GM08714 (cell line): ENCODE results near the gene IZUMO2.
"Not testable (repeated sequence)": the region's sequence is repeated elsewhere in the genome, so short reads cannot be mapped to it uniquely, and the experiment has no call there.

Source experiments
- H3K4me3 ChIP-seq: fragments of 200-500 bp; sonication (Bioruptor generic); 2 replicates; pipeline ENCODE4 v1.5.1; 2014; ENCODE audit warnings: mild to moderate bottlenecking, low read length, inconsistent platforms
- ZNF274 ChIP-seq: IDR thresholded peaks from 2 replicates; pipeline ENCODE4 v1.6.1; 2012; ENCODE audit warnings: mild to moderate bottlenecking, low read depth, low read length

IZUMO2 gene

DNA sequence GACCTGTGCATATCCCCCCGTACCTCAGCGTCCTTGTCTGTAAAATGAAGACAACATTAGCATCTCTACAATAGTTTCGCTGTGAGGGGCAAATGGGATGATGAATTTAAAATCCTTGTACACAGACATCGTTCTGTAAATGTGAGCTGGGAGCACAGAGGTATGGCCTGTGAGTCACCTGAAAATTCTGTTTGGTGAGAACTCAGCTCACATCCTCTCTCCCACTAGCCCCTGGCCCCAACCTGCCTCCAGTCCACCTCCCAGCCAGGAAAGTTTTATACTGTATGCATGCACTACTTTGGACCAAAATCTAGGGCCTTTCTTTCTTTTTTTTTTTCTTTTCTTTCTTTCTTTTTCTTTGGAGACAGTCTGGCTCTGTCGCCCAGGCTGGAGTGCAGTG, 8.7 kb upstream of the IZUMO2 start:
- no peak for TF ChIP-seq ZNF274
- no peak overlapping the region for H3K4me3 ChIP-seq

DNA sequence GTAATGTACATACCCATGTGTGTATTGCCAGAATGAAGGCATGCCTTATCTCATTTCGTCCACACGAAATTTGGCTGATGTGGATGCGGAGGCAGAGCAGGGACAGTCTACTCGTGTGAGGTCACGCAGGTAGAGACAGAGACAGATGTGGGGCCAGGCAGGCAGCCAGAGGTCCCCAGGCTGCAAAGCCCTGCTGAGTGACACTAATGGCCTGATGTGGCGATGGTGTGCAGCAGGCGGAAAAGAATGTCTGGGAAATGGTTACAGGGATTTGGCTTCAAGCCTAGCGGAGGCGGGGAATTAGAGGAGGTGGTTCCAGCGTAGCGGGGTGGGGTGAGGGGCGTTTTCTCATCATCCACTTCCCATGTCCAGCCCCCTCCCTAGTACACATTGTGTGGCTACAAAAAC, 4.2 kb upstream of the IZUMO2 start:
- no peak overlapping the region for H3K4me3 ChIP-seq
- no peak for TF ChIP-seq ZNF274

DNA sequence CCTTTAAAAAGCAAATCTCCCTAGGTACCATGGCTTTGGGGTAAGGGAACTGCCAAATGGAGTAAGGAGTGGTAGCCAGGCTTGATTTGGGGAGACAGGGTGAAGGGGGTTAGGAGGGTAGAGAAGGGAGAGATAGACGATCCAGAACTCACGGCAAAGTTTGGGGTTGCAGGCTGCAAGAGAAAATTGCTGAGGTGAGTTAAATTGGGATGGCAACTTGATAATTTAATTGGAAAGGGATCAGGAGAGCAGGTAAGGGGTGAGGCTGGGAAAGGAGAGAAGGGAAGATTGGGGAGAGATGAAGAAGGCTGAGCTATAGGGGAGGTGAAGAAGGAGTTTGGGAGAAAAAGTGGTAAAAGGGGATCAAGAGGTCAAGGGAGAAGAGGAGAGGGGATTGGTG, 4.0 kb downstream of the IZUMO2 start:
- no peak for TF ChIP-seq ZNF274

DNA sequence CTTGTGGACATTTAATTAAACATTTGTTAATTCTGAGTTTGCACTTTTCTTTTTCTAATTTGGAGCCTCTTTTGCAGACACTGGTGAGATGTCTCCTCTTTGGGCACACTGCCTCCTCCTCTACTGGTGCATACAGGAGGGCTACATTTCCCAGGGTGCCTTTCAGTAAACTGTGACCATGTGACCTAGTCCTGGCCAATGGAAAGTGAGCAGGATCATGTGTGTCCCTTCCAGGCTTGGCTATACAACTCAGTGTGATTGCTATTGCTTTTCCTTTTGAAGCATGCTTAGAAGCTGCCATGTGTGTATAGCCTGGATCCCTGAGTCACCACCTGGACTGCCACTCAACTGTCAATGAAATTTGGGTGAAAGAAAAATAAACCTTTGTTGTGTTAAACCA, 4.5 kb downstream of the IZUMO2 start:
- no peak for TF ChIP-seq ZNF274
- no peak overlapping the region for H3K4me3 ChIP-seq

More for the DNA sequence above, 4.0 kb downstream of the IZUMO2 start:
- H3K4me3 ChIP-seq: no peak overlapping the region

DNA sequence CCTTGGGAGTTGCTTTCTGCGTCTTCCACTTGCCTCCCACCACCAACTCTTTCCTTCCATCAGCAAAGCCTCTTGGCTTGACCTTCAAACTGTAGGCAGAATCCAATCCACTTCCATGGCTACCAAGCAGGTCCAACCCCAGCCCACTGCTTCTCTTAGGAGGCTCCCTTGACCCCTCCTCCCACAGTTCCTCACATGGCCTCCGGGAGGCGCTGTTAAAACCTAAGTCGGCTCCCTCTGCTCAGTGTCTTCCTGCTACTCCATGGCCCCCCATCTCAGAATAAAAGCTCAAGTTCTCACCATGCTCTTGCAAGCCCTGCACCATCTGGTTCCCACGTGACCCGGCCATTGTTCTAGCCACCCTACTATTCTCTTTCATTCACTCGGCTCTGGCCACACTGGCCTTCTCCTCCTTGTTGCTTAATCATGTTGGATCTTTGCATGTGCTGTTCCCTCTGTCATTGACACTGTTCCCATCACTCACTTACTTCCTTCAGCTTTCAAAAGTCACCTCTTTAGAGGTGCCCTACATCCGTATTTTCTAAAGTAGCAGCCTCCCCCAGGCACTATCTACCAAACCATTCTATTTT, 7.5 kb downstream of the IZUMO2 start:
- TF ChIP-seq ZNF274: no peak
- H3K4me3 ChIP-seq: no peak overlapping the region

DNA sequence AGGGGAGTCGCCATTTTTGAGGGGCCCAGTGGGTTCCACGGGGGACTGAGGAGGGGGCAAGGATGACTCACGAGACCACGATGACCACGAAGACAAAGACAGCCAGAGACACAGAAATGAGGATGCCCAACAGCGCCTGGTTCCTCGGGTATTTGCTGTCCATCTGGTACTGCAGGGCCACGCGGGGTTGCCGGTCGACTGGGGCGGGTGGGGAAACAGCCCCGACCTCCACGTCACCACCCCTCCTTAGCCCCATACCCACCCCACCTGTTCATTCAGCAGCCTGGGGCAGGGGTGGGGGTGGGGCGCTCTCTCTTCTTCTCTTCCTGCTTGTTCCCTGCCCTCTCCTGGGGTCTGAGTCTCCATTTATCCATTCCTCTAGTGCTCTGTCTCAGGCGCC, 8.6 kb downstream of the IZUMO2 start:
- no peak for TF ChIP-seq ZNF274
- no peak overlapping the region for H3K4me3 ChIP-seq

DNA sequence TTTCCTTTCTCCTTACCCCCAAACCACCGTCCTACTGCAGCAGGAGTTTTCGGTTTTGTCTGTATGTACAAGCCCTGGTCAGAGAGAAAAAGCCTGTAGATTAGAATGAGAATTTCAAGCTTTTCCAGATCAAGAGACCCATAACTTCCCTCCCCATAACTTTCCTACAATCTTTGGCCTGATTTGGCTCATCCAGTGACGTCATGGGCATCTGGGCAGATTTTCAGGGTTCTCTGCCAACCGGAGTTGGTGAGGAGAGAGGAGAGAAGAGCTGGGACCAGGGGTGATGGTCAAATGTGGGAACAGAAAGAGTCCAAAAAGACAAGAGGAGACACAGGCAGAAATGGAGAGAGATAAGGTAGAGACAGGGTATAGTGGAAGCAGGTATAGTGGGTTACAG, 10.5 kb downstream of the IZUMO2 start:
- H3K4me3 ChIP-seq: no peak overlapping the region
- TF ChIP-seq ZNF274: no peak

DNA sequence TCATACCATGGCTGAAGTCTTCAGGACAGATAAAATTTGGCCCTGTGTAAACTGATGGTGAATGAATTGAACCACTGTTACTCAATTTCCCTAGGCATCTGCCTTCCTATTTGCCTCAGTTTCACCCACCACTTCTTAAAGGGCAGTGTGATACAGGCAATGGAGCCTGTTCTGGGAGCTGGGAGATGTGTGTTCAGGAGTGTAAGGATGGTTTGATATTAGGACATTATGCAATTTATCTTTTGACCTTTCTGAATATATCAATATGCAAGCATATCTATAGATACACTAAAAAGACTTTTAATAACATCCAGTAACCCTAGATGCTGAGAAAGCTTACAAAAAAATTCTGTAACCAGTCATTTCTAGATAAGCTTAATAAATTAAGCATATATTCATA, 14.6 kb downstream of the IZUMO2 start:
- TF ChIP-seq ZNF274: no peak
- no peak overlapping the region for H3K4me3 ChIP-seq

DNA sequence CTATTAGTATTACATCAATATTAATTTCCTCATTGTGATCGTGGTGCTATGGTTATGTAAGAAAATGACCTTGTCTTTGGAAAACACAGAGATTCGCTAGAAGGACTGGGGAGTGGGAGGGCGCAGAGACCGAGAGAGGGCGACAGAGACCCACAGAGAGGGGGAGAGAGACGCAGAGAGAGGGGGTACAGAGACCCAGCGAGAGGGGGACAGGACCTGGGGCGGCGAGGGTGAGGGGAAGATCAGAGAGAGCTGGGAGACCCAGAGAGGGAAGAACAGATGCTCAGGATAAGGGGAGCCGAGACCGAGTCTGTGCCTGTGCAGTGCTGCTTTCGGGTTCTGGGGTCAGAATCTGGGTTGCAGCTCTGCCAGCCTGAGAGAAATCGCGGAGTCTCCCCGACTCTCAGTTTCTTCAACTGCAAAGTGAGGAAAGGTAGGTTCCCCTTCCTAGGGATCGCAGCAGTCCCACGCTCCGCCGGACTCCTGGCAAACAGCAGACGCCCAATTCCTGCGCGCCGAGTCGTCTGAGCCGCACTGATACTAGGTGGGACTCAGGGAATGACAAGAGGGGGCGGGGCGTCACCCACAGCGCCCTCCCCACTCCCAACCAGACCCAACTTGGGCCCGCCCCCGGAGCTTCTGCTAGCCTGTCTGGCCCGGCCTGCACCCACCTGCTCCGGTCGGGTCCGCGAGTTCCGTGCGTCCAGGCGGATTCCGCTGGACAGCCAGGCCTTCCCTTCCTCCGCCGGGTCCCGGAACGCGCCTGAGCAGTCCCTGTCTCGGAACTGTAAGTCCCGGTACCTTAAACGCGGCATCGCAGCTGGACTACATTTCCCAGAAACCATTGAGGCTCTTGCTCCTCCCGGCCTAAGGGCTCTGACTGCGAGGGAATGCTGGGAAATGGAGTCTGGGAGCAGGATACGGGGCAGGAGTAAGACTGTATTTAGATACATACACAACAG, 15.3 kb downstream of the IZUMO2 start:
- no peak for TF ChIP-seq ZNF274

DNA sequence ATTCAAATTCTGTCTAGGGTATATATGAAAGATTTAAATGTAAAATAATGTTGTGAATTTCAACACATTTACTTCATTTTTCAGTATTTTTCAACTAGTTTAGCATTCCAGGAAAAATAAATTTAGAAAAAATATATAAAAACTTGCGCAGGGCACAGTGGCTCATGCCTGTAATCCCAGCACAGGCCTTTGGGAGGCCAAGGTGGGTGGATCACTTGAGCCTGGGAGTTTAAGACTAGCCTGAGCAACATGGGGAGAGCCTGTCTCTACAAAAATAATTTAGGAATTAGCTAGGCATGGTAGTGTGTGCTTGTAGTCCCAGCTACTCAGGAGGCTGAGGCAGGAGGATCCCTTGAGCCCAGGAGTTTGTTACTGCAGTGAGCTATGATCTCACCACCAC, 21.2 kb downstream of the IZUMO2 start:
- H3K4me3 ChIP-seq: not testable (repeated sequence)

More for the DNA sequence above, 15.3 kb downstream of the IZUMO2 start:
- peak overlapping the region; percentile 0; the same call in 1 of the 2 replicates for H3K4me3 ChIP-seq

DNA sequence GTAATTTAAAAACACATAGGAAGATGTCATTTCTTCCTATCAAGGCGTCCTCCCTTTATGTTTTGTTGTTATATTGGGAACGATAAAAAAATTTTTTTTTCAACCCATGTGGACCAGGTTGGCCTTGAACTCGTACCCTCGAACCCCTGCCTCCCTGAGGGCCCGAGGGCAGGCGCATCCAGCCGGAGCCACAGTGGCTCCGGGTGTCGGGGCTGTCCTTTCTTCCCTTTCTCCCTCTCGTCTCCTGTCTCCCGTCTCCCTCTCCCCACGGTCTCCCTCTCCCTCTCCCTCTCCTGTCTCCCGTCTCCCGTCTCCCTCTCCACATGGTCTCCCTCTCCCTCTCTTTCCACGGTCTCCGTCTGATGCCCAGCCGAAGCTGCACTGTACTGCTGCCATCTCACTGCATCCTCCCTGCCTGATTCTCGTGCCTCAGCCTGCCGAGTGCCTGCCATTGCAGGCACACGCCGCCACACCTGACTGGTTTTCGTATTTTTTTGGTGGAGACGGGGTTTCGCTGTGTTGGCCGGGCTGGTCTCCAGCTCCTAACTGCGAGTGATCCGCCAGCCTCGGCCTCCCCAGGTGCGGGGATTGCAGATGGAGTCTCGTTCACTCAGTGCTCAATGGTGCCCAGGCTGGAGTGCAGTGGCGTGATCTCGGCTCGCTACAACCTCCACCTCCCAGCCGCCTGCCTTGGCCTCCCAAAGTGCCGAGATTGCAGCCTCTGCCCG, 22.8 kb downstream of the IZUMO2 start:
- H3K4me3 ChIP-seq: not testable (repeated sequence)

DNA sequence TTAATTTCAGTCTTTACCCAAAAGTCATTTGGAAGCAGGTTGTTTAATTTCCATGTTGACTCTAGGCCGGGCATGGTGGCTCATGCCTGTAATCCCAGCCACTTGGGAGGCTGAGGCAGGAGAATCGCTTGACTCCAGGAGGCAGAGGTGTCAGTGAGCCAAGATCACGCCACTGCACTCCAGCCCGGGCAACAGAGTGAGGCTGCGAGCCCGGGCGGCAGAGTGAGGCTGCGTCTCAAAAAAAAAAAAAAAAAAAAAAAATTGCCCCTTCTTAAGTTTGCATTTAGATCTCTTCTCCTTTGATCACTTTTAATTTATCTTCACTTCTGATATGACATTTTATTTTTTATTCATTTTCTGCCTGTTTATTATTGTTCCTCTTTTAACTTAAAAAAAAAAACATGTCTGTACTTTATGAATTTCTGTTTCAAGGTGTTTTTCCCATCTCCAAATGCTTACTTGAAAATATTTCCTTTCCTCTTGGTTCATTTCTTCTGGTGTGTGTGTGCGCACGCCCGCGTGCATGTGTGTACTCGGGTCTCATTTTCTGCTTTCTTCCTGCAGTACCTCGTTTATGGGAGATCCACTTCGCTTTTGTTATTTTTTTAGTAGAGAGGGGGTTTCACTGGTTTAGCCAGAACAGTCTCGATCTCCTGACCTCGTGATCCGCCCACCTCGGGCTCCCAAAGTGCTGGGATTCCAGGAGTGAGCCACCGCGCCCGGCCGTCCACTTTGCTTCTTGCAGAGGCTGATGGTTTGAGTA, 26.3 kb downstream of the IZUMO2 start:
- H3K4me3 ChIP-seq: not testable (repeated sequence)

DNA sequence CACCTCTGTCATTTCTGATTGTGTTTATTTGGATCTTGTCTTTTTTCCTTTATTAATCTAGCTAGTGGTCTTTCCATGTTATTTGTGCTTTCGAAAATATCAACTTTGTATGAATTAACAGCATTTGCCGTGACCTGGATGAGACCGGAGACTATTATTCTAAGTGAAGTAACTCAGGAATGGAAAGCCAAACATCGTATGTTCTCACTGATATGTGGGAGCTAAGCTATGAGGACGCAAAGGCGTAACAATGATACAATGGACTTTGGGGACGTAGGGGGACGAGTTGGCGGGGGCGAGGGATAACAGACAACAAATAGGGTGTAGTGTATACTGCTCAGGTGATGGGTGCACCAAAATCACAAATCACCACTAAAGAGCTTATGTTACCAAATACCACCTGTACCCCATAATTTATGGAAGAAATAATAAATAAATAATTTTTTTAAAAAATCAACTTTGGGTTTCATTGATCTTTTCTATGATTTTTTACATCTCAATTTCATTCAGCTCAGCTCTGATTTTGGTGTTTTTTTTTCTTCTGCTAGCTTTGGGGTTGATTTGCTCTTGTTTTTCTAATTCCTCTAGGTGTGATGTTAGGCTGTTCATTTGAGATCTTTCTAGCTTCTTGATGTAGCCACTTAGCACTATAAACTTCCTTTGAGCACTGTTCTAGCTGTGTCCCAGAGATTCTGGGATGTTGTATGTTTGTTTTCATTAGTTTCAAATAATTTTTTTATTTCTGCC, 27.1 kb downstream of the IZUMO2 start:
- not testable (repeated sequence) for H3K4me3 ChIP-seq

DNA sequence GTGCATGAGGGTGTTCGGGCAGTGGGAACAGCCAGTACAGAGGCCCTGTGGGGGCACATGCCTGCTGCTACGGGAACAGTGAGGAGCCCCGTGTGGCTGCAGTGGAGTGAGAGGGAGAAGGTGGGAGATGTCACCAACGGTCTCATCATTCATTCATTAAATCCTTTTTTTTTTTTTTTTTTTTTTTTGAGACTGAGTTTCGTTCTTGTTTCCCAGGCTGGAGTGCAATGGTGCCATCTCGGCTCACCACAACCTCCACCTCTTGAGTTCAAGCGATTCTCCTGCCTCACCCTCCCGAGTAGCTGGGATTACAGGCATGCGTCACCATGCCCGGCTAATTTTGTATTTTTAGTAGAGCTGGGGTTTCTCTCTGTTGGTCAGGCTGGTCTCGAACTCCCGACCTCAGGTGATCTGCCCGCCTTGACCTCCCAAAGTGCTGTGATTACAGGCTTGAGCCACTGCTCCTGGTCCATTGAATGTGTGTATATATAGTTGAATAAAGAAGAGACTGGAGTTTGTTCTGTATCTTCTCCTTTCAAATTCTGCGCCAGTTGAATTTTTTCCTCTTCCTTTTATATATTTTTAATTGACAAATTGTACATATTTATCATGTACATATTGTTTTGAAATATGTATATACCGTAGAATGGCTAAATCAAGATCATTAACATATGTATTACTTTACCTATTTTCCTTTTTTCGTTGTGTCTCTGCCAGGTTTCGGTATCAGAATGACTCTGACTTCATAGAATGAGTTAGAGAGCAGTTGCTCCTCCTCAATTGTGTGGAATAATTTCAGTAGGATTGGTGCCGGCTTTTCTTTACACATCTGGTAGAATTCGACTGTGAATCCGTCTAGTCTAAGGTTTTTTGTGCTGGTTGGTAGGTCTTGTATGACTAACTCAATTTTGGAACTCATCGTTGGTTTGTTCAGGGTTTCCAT, 28.0 kb downstream of the IZUMO2 start:
- not testable (repeated sequence) for H3K4me3 ChIP-seq

DNA sequence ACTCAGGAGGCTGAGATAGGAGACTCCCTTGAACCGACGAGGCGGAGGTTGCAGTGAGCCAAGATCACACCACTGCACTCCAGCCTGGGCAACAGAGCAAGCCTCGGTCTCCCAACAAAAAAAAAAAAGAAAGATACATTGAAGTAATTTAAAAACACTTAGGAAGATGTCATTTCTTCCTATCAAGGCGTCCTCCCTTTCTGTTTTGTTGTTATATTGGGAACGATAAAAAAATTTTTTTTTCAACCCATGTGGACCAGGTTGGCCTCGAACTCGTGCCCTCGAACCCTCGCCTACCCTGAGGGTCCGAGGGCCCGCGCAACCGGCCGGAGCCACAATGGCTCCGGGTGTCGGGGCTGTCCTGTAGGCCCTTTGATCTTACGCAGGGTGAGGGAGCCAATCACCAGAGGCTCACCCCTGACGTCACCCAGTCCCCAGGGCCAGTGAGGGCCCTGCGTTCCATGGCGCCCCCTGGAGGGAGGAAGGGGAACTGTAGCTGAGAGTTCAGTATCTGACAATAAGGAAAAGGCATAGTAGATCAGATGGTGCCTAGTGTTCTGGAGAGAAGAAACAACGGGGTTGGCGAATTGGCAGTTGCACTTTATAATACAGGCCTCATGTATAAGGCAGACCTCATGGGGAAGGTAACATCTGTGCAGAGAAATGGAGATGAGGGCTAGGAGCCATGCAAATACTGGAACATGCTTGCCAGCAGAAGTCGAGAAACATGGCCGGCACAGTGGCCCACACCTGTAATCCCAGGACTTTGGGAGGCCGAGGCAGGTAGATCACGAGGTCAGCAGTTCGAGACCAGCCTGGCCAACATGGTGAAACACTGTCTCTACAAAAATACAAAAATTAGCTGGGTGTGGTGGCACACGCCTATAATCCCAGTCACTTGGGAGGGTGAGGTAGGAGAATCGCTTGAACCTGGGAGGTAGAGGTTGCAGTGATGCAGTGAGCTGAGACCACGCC, 29.3 kb downstream of the IZUMO2 start:
- H3K4me3 ChIP-seq: not testable (repeated sequence)

DNA sequence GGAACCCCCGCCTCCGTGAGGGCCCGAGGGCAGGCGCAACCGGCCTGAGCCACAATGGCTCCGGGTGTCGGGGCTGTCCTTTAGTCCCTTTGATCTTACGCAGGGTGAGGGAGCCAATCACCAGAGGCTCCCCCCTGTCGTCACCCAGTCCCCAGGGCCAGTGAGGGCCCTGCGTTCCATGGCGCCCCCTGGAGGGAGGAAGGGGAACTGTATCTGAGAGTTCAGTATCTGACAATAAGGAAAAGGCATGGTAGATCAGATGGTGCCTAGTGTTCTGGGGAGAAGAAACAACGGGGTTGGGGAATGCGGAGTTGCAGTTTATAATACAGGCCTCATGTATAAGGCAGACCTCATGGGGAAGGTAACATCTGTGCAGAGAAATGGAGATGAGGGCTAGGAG, 59.1 kb downstream of the IZUMO2 start:
- H3K4me3 ChIP-seq: not testable (repeated sequence)

DNA sequence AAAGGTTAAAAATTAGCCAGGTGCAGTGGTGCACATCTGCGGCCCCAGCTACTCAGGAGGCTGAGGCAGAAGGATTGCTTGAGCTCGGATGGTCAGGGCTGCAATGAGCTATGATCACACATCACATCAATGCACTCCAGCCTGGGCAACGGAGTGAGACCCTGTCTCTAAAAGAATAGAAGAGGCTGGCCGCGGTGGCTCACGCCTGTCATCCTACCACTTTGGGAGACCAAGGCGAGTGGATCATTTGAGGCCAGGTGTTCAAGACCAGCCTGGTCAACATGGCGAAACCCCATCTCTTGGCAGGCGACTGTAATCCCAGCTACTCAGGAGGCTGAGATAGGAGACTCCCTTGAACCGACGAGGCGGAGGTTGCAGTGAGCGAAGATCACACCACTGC, 59.7 kb downstream of the IZUMO2 start:
- not testable (repeated sequence) for H3K4me3 ChIP-seq
